Stimulated activated CD4-positive, alpha-beta T cell treated with anti-CD3 and anti-CD28 coated beads, Interleukin-1b, Interleukin-23, amount 100 ng/mL, for 48 hours (primary cell): ENCODE data around the gene NDST1.

Experiments
- DNase-seq: peaks from one replicate; pipeline ENCODE4 v3.0.0-alpha.2; 2020

Gene NDST1

GRCh38 chr5:150574818-150575547 lies 67.1 kb downstream of the NDST1 start:
- no peak for DNase-seq

GRCh38 chr5:150575745-150576448 lies 68.0 kb downstream of the NDST1 start:
- DNase-seq, result no peak

- no peak for DNase-seq
Measured at GRCh38 chr5:150576449-150576949, 68.6 kb downstream of the NDST1 start.

GRCh38 chr5:150577378-150578139 lies 69.6 kb downstream of the NDST1 start:
- no peak for DNase-seq

GRCh38 chr5:150578781-150579461 lies 71.0 kb downstream of the NDST1 start:
- no peak for DNase-seq

- DNase-seq, result no peak
Measured at GRCh38 chr5:150579462-150580400, 71.8 kb downstream of the NDST1 start.

GRCh38 chr5:150580917-150581316 lies 73.0 kb downstream of the NDST1 start:
- no peak for DNase-seq

GRCh38 chr5:150582241-150583109 lies 74.5 kb downstream of the NDST1 start:
- no peak for DNase-seq

- DNase-seq, result no peak
Measured at GRCh38 chr5:150583541-150584225, 75.8 kb downstream of the NDST1 start.

- DNase-seq, result no peak
Measured at GRCh38 chr5:150584556-150585335, 76.8 kb downstream of the NDST1 start.

GRCh38 chr5:150585781-150586341 lies 77.9 kb downstream of the NDST1 start:
- DNase-seq, result no peak

- DNase-seq, result no peak
Measured at GRCh38 chr5:150587016-150587415, 79.1 kb downstream of the NDST1 start.

- DNase-seq, result no peak
Measured at GRCh38 chr5:150587856-150588595, 80.1 kb downstream of the NDST1 start.

GRCh38 chr5:150588596-150588890 lies 80.6 kb downstream of the NDST1 start:
- no peak for DNase-seq

GRCh38 chr5:150589862-150590601 lies 82.1 kb downstream of the NDST1 start:
- DNase-seq, result no peak

- no peak for DNase-seq
Measured at GRCh38 chr5:150590979-150591695, 83.2 kb downstream of the NDST1 start.

GRCh38 chr5:150593593-150593992 lies 85.7 kb downstream of the NDST1 start:
- no peak for DNase-seq
